Right renal cortex interstitium (tissue), 3 donors: Measurements from ENCODE around the gene PRR29. TPM values are rescaled to one million over a fixed set of nuclear protein-coding genes. Genes with fewer than 3 reads are reported as not detected.

ENCODE experiments used
- DNase-seq, 3 donors: peaks; one replicate each; pipeline ENCODE4 v3.0.0-alpha.2; 2013; ENCODE audit warnings: low read depth in 3 of 3, low spot score in 2 of 3
- polyA plus RNA-seq, 3 donors: library from polyadenylated mRNA; unstranded; fragments of 120-200 nt; gene quantifications; one replicate each; pipeline ENCODE4 v1.2.1, GENCODE V29; 2013; ENCODE audit not compliant: insufficient read length in 3 of 3

PRR29 gene
- polyA plus RNA-seq, 3 donors, result 2.3 to 3.4 (median 2.9) TPM

DNA sequence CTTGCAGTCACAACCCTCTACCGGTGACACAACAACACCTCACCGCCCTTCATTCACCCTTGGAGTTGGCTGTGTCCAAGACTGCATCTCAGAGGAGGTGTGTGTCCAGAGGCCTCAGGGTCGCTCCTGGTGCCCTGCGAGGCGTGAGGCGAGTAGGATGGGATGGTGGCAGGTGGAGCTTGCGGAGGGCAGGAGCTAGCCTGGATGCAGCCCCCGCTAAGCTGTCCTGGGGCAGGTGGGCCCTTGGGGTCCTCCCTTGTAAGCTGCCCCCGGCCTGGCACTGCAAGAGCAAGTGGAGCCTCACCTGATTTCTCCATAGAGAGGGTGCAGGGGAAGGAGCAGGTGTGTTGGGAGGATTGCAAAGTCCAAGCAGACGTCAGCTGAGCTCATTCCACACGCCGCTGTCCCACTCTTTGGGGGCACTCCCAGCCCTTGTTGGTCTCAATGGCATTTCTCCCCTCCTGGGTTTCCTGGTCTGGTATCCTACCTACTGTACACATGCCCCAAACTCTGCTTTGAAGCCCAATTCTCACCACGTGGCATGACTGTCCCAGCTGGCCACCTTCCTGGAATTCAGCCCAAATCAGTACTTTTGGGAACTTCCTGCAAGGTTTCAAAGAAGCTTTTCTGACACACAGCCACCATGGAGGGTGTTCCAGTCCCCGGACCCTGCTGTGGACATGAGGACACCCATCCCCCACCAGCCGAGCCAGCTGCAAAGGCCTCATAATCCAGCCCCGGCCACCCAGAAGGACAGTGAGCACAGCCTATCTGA lies 40.4 kb downstream of the PRR29 start:
- DNase-seq, result no peak

- DNase-seq, result no peak
Observed at GRCh38 chr17:64039106-64039400, 40.9 kb downstream of the PRR29 start.

DNA sequence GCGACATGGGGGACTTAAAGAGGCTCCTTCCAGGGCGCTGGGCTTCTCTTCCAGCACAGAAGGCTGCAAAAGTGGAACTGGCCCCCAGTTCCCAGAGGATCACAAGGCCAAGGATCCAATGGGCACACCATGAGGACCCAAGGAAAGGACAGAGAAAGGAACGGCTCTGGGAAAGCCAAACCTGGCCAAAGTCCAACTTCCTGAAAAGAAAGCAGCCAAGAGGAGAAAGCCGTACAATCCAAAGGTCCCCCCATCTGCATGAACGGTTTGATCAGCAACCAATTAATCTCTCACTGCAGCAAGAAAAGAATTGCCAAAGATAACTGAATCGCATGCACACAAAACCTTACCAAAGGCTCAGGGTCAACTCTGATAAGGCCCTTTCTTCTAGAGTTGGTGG lies 42.1 kb downstream of the PRR29 start:
- DNase-seq, result no peak

- no peak for DNase-seq
Observed at GRCh38 chr17:64041912-64042311, 43.8 kb downstream of the PRR29 start.

- DNase-seq, result no peak
Observed at GRCh38 chr17:64042700-64043485, 44.7 kb downstream of the PRR29 start.

DNA sequence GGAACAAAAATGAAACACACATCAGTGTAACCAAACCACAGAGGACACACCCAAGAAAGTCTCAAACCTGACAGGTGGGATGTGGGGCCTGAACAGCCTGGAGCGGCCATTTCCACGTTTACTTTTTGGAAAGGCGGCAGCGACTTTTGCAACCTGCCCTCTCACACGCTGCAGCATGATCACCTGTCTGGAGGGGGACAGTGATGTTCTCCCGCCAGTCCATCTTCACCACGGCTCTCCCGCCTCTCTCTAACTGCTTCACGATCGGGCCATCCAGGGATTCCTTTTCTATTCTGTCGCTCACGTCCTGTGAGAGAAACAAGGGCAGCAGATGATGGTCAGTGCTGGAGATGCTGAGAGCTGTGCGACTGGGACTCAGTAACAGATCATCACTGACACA lies 47.0 kb downstream of the PRR29 start:
- no peak for DNase-seq

DNA sequence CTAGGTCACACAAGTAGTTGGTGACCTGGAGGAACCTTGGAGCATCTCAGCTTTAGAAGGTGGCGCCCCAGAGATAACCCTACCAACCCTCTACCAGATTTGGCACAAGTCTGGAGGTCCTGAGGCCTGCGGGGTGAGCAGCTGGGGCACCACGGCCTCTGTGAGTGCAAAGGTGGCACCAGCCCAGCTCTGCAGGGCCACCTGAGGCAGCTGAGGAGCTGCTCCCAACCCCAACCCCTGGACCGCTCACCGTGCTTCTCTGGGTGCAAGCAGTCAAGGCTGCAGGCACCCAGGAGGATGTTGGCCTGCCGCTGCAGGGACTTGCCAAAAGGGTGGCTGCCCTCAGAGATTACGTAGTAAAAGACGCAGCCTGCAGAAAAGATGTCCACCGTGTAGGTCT lies 50.7 kb downstream of the PRR29 start:
- DNase-seq, result no peak

GRCh38 chr17:64051153-64051552 lies 53.0 kb downstream of the PRR29 start:
- DNase-seq, result no peak

DNA sequence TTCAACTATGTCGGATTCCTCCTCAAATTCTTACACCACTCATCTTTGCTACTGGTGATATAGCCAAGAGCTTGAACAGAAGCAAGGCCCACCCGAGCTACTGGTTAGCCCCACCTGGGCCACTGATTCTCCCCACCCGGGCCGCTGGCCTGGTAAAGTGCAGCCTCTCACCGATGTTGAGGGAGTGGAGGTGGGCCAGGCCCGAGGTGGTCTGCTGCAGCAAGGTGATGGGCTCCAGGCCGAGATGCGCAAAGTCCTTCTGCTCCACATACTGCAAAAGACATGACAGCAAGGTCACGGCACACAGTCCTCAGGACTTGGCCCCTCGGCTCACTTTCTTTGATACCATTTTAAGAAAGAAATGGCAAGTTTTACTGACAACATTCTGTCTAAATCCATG lies 55.0 kb downstream of the PRR29 start:
- DNase-seq, result no peak

Other genes with a start within 250 kb of the PRR29 start
- gene CCDC47, start 224.8 kb upstream of the PRR29 start, polyA plus RNA-seq, result 100 to 1,000 TPM; 116 to 129 (median 127) TPM
- 100 to 1,000 TPM; 154 to 189 (median 172) TPM for gene DDX42, start 224.2 kb upstream of the PRR29 start, polyA plus RNA-seq
- gene PSMC5, start 170.9 kb upstream of the PRR29 start, polyA plus RNA-seq, result 100 to 1,000 TPM; 191 to 203 (median 198) TPM
- gene FTSJ3, start 170.7 kb upstream of the PRR29 start, polyA plus RNA-seq, result 10 to 100 TPM; 53.1 to 76.9 (median 69.5) TPM
- 10 to 100 TPM; 52.7 to 56.1 (median 53.4) TPM for gene SMARCD2, start 155.7 kb upstream of the PRR29 start, polyA plus RNA-seq
- 1 to 10 TPM in 2 of 3 donors, not detected in 1; 1.2 to 2.2 TPM for gene CSH2, start 124.7 kb upstream of the PRR29 start, polyA plus RNA-seq
- gene GH2, start 116.4 kb upstream of the PRR29 start, polyA plus RNA-seq, result not detected
- 1 to 10 TPM in 2 of 3 donors, under 1 TPM in 1; 0.40 to 7.5 (median 3.4) TPM for gene CSH1, start 101.8 kb upstream of the PRR29 start, polyA plus RNA-seq
- gene CSHL1, start 87.1 kb upstream of the PRR29 start, polyA plus RNA-seq, result not detected
- not detected for gene GH1, start 79.5 kb upstream of the PRR29 start, polyA plus RNA-seq
- 1 to 10 TPM; 2.8 to 4.4 (median 3.5) TPM for gene CD79B, start 66.0 kb upstream of the PRR29 start, polyA plus RNA-seq
- 1 to 10 TPM in 1 of 3 donors, under 1 TPM in 2; 0.85 to 1.3 (median 0.87) TPM for gene SCN4A, start 25.4 kb upstream of the PRR29 start, polyA plus RNA-seq
- gene ICAM2, start 22.3 kb downstream of the PRR29 start, polyA plus RNA-seq, result 10 to 100 TPM; 29.8 to 33.4 (median 31.2) TPM
- 1 to 10 TPM; 7.8 to 8.9 (median 8.4) TPM for gene ERN1, start 131.8 kb downstream of the PRR29 start, polyA plus RNA-seq